ENCODE data around the gene CHD6.

Gene CHD6

GRCh38 chr20:41586772-41587171, 31.4 kb downstream of the CHD6 start:
- DNase-seq, result no peak

- no peak for DNase-seq
Observed at GRCh38 chr20:41580350-41580749, 37.8 kb downstream of the CHD6 start.

DNA sequence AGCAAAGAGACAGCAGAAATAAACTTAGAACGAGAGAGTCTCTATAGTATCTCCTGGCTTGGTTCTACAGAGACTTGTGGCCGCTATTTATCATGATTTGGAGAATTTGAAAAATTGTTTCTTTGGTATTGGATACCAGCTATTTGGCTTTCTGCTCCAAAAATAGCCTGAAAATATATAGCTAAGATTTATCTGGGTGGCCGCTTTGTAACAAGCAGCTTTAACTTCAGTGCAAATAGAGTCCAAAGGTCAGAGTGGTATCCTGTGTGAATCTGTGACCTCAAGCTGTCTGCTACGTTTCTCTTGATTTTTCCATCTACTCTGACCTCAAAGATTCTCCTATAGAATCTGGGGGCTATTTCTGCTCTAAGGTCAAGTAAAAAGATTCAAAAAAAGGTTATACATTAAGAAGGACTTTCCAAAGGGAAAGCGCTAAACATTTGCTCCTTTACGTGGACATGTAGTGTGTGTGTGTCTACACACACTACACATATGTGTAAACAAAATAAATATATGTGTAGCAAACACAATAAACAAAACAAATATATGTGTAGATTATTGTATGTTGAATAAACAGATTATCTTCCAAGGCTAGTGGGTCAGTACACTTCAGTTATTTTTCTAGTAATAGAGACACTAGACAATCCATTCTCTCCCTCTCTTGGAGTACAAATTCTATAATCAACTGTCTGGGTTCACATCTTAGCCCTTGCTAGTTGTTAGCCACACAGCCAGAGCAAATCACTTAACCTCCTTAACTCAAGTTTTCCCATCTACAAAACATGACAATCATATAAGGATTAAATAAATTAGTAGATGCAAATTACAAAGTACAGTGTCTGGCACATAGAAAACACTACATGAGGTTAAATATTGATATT, 40.8 kb downstream of the CHD6 start:
- no peak for DNase-seq

DNA sequence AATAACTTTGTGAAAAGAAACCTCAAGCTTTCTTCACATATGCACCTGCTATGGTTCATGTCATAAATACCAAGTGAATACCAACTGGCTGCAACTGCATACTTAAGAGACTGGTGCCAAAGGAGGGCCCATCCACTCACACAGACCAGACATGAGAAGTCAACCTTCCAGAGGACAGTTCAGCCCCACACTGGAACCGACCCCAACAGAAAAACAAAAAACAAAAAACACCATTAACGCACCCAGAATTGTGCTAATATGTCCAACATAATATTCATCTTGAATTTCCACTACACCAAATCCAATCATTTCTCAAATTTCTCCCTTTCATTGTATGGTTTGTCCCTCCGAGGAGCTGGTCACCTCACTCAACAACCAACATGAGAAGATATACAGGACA, 42.8 kb downstream of the CHD6 start:
- no peak for DNase-seq

- DNase-seq, result no peak
Observed at GRCh38 chr20:41574802-41575389, 43.3 kb downstream of the CHD6 start.

GRCh38 chr20:41573955-41574354, 44.2 kb downstream of the CHD6 start:
- no peak for DNase-seq

- no peak for DNase-seq
Observed at GRCh38 chr20:41572010-41572572, 46.1 kb downstream of the CHD6 start.

GRCh38 chr20:41571006-41571405, 47.2 kb downstream of the CHD6 start:
- no peak for DNase-seq

GRCh38 chr20:41570557-41570956, 47.6 kb downstream of the CHD6 start:
- no peak for DNase-seq

DNA sequence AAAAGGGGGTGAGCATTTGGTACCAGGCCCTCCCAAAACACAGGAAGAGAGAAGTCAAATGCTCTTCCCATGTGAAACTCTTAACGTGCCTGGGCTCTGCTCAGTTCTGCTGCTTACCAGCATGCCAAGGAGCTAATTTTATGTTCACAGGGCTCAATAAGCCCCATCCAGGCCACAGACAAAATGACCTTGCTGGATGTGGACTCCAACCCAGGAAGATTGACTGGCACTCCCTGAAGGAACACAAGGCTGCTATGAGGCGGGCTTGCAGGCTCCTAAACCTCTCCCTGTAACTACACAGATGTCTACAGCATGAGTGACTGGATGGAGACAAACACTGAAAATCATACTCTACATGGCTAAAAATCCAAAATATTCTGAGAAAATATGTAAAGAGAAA, 50.6 kb downstream of the CHD6 start:
- DNase-seq, result no peak

GRCh38 chr20:41566896-41567527, 51.2 kb downstream of the CHD6 start:
- DNase-seq, result no peak

DNA sequence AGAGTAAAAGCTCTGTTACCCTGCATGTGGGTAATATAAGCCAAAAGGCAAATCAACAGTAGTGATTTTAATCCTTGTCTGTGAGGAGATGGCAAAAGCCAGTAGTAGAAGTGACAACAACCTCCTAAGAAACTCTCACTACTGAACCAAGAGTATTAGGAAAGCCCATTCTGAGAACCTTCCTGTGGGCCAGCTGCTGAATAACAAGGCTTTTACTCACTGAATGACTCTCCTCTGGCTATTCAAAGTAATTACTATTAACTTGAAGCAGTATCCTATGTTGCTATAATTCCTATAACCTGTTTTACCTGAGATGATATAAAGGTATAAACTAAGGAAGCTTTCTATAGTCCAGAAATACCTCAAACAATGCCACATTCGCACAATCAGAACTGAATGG, 55.1 kb downstream of the CHD6 start:
- DNase-seq, result no peak

DNA sequence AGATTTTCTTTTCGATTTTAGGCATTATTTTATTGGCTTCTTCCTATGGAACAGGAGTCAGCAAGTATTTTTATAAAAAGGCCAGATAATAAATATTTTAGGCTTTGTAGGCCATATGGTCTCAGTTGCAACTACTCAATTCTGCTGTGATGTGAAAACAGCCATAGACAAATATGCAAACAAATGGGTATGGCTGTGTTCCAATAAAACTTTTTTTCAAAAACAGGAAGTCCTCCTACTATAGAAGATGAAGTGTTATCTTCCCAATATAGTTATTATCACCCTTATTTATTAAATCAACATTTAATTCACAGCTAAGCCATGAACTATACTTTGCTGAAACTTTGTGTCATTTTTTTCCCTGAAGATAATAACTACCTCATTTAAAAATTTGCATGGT, 57.2 kb downstream of the CHD6 start:
- DNase-seq, result no peak

GRCh38 chr20:41559658-41560057, 58.5 kb downstream of the CHD6 start:
- no peak for DNase-seq

DNA sequence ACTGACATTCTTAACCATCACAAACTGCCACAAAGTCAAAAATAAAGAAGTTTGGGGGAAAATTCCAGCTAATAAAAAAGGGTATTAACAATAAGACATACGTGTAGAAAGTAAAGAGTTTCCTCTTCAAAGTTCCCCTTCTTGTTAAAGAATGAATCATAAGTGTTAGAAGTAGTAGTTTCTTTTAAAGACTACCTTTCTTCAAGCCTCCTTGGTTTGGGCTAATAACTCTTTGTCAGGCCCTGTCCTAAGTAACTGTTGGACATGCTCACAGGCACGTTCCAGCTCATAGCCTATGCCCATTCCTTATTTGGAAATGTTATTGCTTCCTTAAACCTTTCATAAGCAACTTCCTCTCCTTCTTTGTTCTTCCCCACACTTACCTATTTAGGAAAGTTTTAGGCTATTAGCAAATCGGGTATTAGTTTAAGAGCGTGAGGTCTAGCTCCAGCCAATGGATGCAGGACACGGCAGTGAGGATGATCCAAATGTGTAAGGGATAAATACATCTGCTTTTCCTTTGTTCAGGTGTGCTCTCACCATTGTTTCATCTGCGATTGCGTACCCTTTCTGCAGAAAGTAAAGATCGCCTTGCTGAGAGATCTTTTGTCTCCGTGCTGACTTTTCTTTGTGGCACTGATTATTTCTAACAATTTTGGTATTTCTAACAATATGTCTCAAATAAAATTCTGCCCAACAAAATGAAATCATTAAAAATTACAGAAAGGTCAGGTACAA, 64.9 kb downstream of the CHD6 start:
- no peak for DNase-seq

- DNase-seq, result no peak
Observed at GRCh38 chr20:41552295-41553068, 65.7 kb downstream of the CHD6 start.

- DNase-seq, result no peak
Observed at GRCh38 chr20:41551011-41551705, 67.0 kb downstream of the CHD6 start.

DNA sequence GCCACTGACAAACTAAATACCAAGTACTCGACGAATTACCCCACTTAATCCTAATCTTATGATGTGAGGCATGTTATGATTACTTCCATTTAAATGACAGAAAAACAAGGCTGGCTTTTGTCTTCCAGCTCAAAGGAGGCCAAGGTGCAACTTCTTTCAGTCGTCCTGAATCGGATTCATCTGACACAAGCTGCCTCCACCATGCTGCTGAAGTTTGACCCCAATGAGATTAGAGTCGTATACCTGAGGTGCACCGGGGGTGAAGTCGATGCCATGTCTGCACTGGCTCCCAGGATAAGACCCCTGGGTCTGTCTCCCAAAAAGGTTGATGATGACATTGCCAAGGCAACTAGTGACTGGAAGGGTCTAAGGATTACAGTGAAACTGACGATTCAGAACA, 71.0 kb downstream of the CHD6 start:
- DNase-seq, result no peak

DNA sequence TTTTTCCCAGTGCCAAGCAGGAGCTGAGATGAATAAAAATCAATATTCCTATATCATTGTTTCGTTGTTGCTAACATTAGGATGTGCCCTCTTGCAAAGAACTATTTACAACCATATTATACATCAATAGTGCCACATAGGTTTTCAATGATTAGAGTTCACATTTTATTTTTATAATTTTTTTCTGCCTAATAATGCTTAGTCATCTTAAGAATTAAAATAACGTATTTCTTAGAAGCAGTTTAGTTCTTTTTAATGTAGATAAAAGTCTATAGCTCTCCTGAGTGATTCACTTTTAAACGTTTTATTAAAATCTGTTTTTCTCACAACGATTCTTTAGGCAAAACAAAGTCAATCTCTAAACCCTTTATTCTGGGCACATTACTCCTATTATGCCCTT, 71.6 kb downstream of the CHD6 start:
- no peak for DNase-seq

GRCh38 chr20:41544472-41544871, 73.7 kb downstream of the CHD6 start:
- no peak for DNase-seq

DNA sequence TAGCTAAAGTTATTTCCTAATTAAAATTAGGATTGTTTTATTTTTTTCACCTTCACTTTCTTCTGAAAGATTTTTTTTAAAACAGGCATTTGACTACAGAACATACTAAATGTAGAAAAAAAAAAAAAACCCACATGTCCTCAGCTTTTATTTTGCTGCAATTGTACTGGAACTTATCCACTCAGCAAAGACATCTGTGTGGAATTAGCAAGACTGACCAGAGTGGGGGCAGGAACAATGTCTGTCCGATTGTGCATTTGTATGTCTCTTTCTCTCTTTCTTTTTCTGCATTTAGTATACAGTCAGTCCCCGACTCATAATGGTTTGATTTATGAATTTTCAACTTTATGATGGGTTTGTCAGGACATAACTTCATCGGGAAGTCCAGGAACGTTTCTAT, 77.3 kb downstream of the CHD6 start:
- DNase-seq, result no peak

DNA sequence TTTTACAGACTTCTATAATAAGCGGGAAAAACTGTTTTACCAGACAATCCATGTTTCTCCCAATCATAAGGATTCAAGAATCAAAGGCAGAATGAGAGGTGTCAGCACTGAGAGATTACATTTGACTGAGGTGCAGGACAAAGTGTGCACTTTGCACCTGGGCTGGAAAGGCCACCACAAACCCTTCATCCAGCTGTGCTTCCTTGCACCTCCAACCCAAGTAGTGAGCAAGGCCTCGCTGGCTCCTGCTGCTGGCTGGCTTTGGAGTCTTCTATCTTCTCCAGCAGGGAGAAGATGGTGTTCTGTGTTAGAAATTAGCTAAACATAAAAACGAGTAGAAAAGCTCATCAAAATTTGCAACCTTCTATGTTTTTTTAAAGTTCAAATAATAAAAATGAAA, 77.7 kb downstream of the CHD6 start:
- no peak for DNase-seq

Data from NCI-H2081 treated with DMSO at 0.1 percent for 48 hours (cell line).